ENCODE measurements around the gene NR2F2.

NR2F2 gene

GRCh38 chr15:96359616-96360521 is 29.4 kb downstream of the NR2F2 start:
- no peak overlapping the region for H3K27ac ChIP-seq (ENCODE audit: low read depth, low read length)
- H2BK12ac ChIP-seq (ENCODE audit: low read length) = peak overlapping the region; percentile 30

DNA sequence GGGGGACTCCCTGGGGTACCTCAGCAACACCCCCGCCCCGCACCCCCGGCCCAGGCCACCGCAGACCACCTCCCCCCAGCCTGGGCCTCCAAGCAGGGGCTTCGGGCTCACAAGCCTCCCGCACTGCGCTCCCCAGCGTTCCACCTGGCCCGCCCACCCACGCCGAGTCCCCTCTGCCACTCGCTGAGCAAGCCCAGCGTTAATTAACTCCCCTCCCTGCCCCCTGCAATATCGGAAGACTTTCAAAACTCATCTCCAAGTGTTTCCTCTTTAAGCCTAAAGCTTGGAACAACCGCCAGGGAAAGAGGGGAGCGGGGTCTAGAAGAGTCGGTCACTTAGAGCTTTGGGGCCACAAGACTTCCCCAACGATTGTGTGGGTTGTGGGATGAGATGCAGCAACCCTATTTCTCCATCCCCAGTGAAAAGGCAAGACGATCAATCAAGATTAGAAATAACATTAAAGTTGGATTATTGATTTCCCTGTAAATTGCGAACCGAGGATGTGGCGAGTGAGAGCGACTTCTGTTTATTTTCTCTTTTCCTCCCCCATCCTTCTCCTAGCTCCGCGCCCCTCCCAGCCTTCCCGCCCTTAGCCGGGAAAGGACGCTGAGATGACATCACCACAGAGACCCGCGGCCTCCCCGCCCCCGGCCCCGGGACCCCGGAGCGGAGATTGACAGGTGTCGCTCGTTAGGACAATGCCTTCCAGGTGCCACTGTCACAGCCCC is 30.2 kb downstream of the NR2F2 start:
- no peak overlapping the region for H2BK12ac ChIP-seq (ENCODE audit: low read length)
- H2BK120ac ChIP-seq (ENCODE audit: insufficient read depth, low read length, poor library complexity) = no peak overlapping the region
- no peak overlapping the region for H3K18ac ChIP-seq (ENCODE audit: low read length)
- no peak for DNase-seq
- no peak overlapping the region for H4K91ac ChIP-seq (ENCODE audit: low read depth, low read length)
- H2AK5ac ChIP-seq (ENCODE audit: low read length) = no peak overlapping the region
- H3K4me1 ChIP-seq (ENCODE audit: control insufficient read depth in 1 of 2, insufficient read depth in 2 of 2, low read length in 2 of 2) = peaks cover 16 to 22% of the 10 kb centered on the region in 2 experiments
- H3K23ac ChIP-seq (ENCODE audit: low read length) = no peak overlapping the region
- peaks cover 6% of the 10 kb centered on the region for H3K79me1 ChIP-seq (ENCODE audit: low read length)
- peaks cover 3% of the 10 kb centered on the region for H3K9me3 ChIP-seq (ENCODE audit: insufficient read depth, low read depth, low read length)
- H3K4ac ChIP-seq (ENCODE audit: low read depth, low read length) = no peak overlapping the region
- no peak overlapping the region for H3K4me3 ChIP-seq (ENCODE audit: low read depth, low read length)
- no CpG with 5 or more reads among the region's 37 CpGs for WGBS (ENCODE audit: extremely low coverage, insufficient coverage, insufficient read length)
- peak overlapping the region; percentile 75 for H3K4me2 ChIP-seq (ENCODE audit: low read length)
- no peak overlapping the region for H3K9ac ChIP-seq (ENCODE audit: low read length)
- no peak overlapping the region for H2BK5ac ChIP-seq (ENCODE audit: low read depth, low read length, poor library complexity)
- H3K27me3 ChIP-seq (ENCODE audit: insufficient read depth, low read length) = peaks cover 63% of the 10 kb centered on the region
- H3K36me3 ChIP-seq (ENCODE audit: control insufficient read depth in 1 of 2, insufficient read depth in 2 of 2, low read length in 2 of 2) = no peaks in the 10 kb centered on the region
- H4K8ac ChIP-seq (ENCODE audit: low read depth, low read length) = no peak overlapping the region
- H2AFZ ChIP-seq (ENCODE audit: insufficient read depth, low read length, poor library complexity) = no peak overlapping the region
- H3K14ac ChIP-seq (ENCODE audit: low read length) = no peak overlapping the region
- peaks cover 3% of the 10 kb centered on the region for H3K79me2 ChIP-seq (ENCODE audit: control insufficient read depth, insufficient read depth, low read length, poor library complexity)
- H4K12ac ChIP-seq (ENCODE audit: low read depth, low read length) = no peak overlapping the region
- no peak overlapping the region for H3K27ac ChIP-seq (ENCODE audit: low read depth, low read length)

More at GRCh38 chr15:96359616-96360521, 29.4 kb downstream of the NR2F2 start:
- Histone ChIP-seq H4K91ac (ENCODE audit: low read depth, low read length) (peak overlapping the region; percentile 40), H3K4me3 (ENCODE audit: low read depth, low read length) (peak overlapping the region; percentile 41), H3K14ac (ENCODE audit: low read length) (peak overlapping the region; percentile 57), H2BK120ac (ENCODE audit: insufficient read depth, low read length, poor library complexity) (peak overlapping the region; percentile 2), H2BK5ac (ENCODE audit: low read depth, low read length, poor library complexity) (no peak overlapping the region), H3K18ac (ENCODE audit: low read length) (peak overlapping the region; percentile 82), H3K9ac (ENCODE audit: low read length) (no peak overlapping the region), H3K79me1 (ENCODE audit: low read length) (peaks cover 6% of the 10 kb centered on the region), H4K12ac (ENCODE audit: low read depth, low read length) (peak overlapping the region; percentile 50), H3K27me3 (ENCODE audit: insufficient read depth, low read length) (peaks cover 64% of the 10 kb centered on the region), H3K36me3 (ENCODE audit: control insufficient read depth in 1 of 2, insufficient read depth in 2 of 2, low read length in 2 of 2) (no peaks in the 10 kb centered on the region), H3K79me2 (ENCODE audit: control insufficient read depth, insufficient read depth, low read length, poor library complexity) (peaks cover 3% of the 10 kb centered on the region), H4K8ac (ENCODE audit: low read depth, low read length) (peak overlapping the region; percentile 58), H3K4ac (ENCODE audit: low read depth, low read length) (peak overlapping the region; percentile 21), H2AFZ (ENCODE audit: insufficient read depth, low read length, poor library complexity) (peak overlapping the region; percentile 68), H2AK5ac (ENCODE audit: low read length) (no peak overlapping the region), H3K23ac (ENCODE audit: low read length) (no peak overlapping the region), H3K4me2 (ENCODE audit: low read length) (peak overlapping the region; percentile 75), H3K4me1 (ENCODE audit: control insufficient read depth in 1 of 2, insufficient read depth in 2 of 2, low read length in 2 of 2) (peaks cover 16 to 21% of the 10 kb centered on the region in 2 experiments), H3K9me3 (ENCODE audit: insufficient read depth, low read depth, low read length) (peaks cover 2% of the 10 kb centered on the region)
- DNase-seq = peak in 1 of 2 donors; percentile 59
- no CpG with 5 or more reads among the region's 57 CpGs for WGBS (ENCODE audit: extremely low coverage, insufficient coverage, insufficient read length)

GRCh38 chr15:96361309-96362010 is 31.0 kb downstream of the NR2F2 start:
- H2BK120ac ChIP-seq (ENCODE audit: insufficient read depth, low read length, poor library complexity) = no peak overlapping the region
- no peak for DNase-seq
- no peak overlapping the region for H2BK12ac ChIP-seq (ENCODE audit: low read length)
- H4K8ac ChIP-seq (ENCODE audit: low read depth, low read length) = no peak overlapping the region
- WGBS (ENCODE audit: extremely low coverage, insufficient coverage, insufficient read length) = no CpG with 5 or more reads among the region's 34 CpGs
- peaks cover 6% of the 10 kb centered on the region for H3K79me1 ChIP-seq (ENCODE audit: low read length)
- peaks cover 18 to 23% of the 10 kb centered on the region in 2 experiments for H3K4me1 ChIP-seq (ENCODE audit: control insufficient read depth in 1 of 2, insufficient read depth in 2 of 2, low read length in 2 of 2)
- no peak overlapping the region for H2BK5ac ChIP-seq (ENCODE audit: low read depth, low read length, poor library complexity)
- peaks cover 70% of the 10 kb centered on the region for H3K27me3 ChIP-seq (ENCODE audit: insufficient read depth, low read length)
- no peak overlapping the region for H4K91ac ChIP-seq (ENCODE audit: low read depth, low read length)
- H3K4me3 ChIP-seq (ENCODE audit: low read depth, low read length) = no peak overlapping the region
- H3K9ac ChIP-seq (ENCODE audit: low read length) = no peak overlapping the region
- H3K14ac ChIP-seq (ENCODE audit: low read length) = no peak overlapping the region
- H3K36me3 ChIP-seq (ENCODE audit: control insufficient read depth in 1 of 2, insufficient read depth in 2 of 2, low read length in 2 of 2) = no peaks in the 10 kb centered on the region
- H3K23ac ChIP-seq (ENCODE audit: low read length) = no peak overlapping the region
- H2AK5ac ChIP-seq (ENCODE audit: low read length) = no peak overlapping the region
- peak overlapping the region; percentile 75 for H3K4me2 ChIP-seq (ENCODE audit: low read length)
- H4K12ac ChIP-seq (ENCODE audit: low read depth, low read length) = no peak overlapping the region
- H3K9me3 ChIP-seq (ENCODE audit: insufficient read depth, low read depth, low read length) = peaks cover 4% of the 10 kb centered on the region
- H3K4ac ChIP-seq (ENCODE audit: low read depth, low read length) = no peak overlapping the region
- no peak overlapping the region for H3K27ac ChIP-seq (ENCODE audit: low read depth, low read length)
- H3K79me2 ChIP-seq (ENCODE audit: control insufficient read depth, insufficient read depth, low read length, poor library complexity) = peaks cover 3% of the 10 kb centered on the region
- no peak overlapping the region for H3K18ac ChIP-seq (ENCODE audit: low read length)
- no peak overlapping the region for H2AFZ ChIP-seq (ENCODE audit: insufficient read depth, low read length, poor library complexity)

Data from trophoblast cell (in vitro differentiated cells and primary cell).